Naive thymus-derived CD8-positive, alpha-beta T cell (primary cell): ENCODE results near the gene TSNAXIP1. TPM values are rescaled to one million over a fixed set of nuclear protein-coding genes. Genes with fewer than 3 reads are reported as not detected.

ENCODE experiments used
- ATAC-seq, 2 donors: fragments of 150-1000 bp; cut with Tn5 transposase in 1 of 2; sonication (Bioruptor Pico), chemical (Tn5 transposase) in 1 of 2; 1 replicate in 1 of 2; 2 replicates in 1 of 2; pipeline ENCODE4 v1.10.0; 2021; ENCODE audit warnings: mild to moderate bottlenecking in 2 of 2, moderate library complexity in 2 of 2
- POLR2A ChIA-PET: fragments of 350-600 bp; sonication (Branson Sonifier 250); formaldehyde crosslinking; loops from one replicate; lab custom pipeline; 2021; ENCODE audit warnings: antibody characterized with exemption; lab: Charles Lee
- DNase-seq, 10 donors: peaks; one replicate each; pipeline versions ENCODE4 v3.0.0 to v3.0.0-alpha.2; 2020 to 2022
- H3K27ac Mint-ChIP-seq, 10 donors: one replicate each; pipeline ENCODE4 v1.8.0; 2020 to 2022; ENCODE audit warnings: mild to moderate bottlenecking in 10 of 10, mixed read lengths in 10 of 10, moderate library complexity in 4 of 10, inconsistent platforms in 1 of 10
- H3K27me3 Mint-ChIP-seq, 5 donors: one replicate each; pipeline ENCODE4 v1.8.0; 2021 to 2022; ENCODE audit warnings: mixed read lengths in 5 of 5
- H3K36me3 Mint-ChIP-seq, 3 donors: one replicate each; pipeline ENCODE4 v1.8.0; 2020 to 2022; ENCODE audit warnings: mixed read lengths in 3 of 3, mild to moderate bottlenecking in 2 of 3, inconsistent platforms in 1 of 3
- H3K4me1 Mint-ChIP-seq, 4 donors: one replicate each; pipeline ENCODE4 v1.8.0; 2021 to 2022; ENCODE audit warnings: mixed read lengths in 4 of 4
- H3K4me3 Mint-ChIP-seq, 10 donors: one replicate each; pipeline ENCODE4 v1.8.0; 2020 to 2022; ENCODE audit warnings: mild to moderate bottlenecking in 10 of 10, mixed read lengths in 10 of 10, moderate library complexity in 6 of 10, inconsistent platforms in 1 of 10
- H3K9me3 Mint-ChIP-seq, 9 donors: one replicate each; pipeline ENCODE4 v1.8.0; 2020 to 2022; ENCODE audit warnings: mixed read lengths in 9 of 9, mild to moderate bottlenecking in 3 of 9, inconsistent platforms in 1 of 9, moderate library complexity in 1 of 9
- polyA plus RNA-seq, 3 donors: library from polyadenylated mRNA; unstranded; fragments of 300-500 nt; fragmentation: Illumina TruSeq; gene quantifications; one replicate each; pipeline ENCODE4 v1.2.3, GENCODE V29; 2021
- total RNA-seq, 8 experiments: library from RNA in 2 of 8; stranded (reverse) in 2 of 8; gene quantifications; one replicate each; pipeline ENCODE4 v1.2.3 and lab custom pipeline; 2021 to 2026

TSNAXIP1 gene
- total and polyA plus RNA-seq, 5 experiments from 2014 or later = 0.14 to 1.2 (median 1.0) TPM; not detected in 2

GRCh38 chr16:67770346-67770991 lies 36.2 kb upstream of the TSNAXIP1 start:
- POLR2A ChIA-PET = no interaction called here
- Mint-ChIP-seq H3K36me3 (peaks cover 3 to 54% (median 20%) of the 10 kb centered on the region in 3 donors), H3K9me3 (no peaks in the 10 kb centered on the region), H3K27ac (peak overlapping the region in 1 of 10 donors; percentile 29), H3K4me1 (peaks cover 0 to 24% (median 9%) of the 10 kb centered on the region in 4 donors), H3K27me3 (no peaks in the 10 kb centered on the region), H3K4me3 (no peak overlapping the region)
- ATAC-seq (no peak), DNase-seq (no peak)

- no peak overlapping the region for H3K27ac Mint-ChIP-seq
- POLR2A ChIA-PET = no interaction called here
- no peak for ATAC-seq
- peaks cover 0 to 28% (median 10%) of the 10 kb centered on the region in 4 donors for H3K4me1 Mint-ChIP-seq
- no peak overlapping the region for H3K4me3 Mint-ChIP-seq
- DNase-seq = no peak
- peaks cover 3 to 38% (median 15%) of the 10 kb centered on the region in 3 donors for H3K36me3 Mint-ChIP-seq
- no peaks in the 10 kb centered on the region for H3K9me3 Mint-ChIP-seq
- no peaks in the 10 kb centered on the region for H3K27me3 Mint-ChIP-seq
These were observed 33.6 kb upstream of the TSNAXIP1 start for GRCh38 chr16:67773099-67773498.

GRCh38 chr16:67773569-67774456 lies 32.9 kb upstream of the TSNAXIP1 start:
- POLR2A ChIA-PET = no interaction called here
- peaks cover 3 to 38% (median 15%) of the 10 kb centered on the region in 3 donors for H3K36me3 Mint-ChIP-seq
- H3K9me3 Mint-ChIP-seq = no peaks in the 10 kb centered on the region
- H3K4me3 Mint-ChIP-seq = no peak overlapping the region
- DNase-seq (peak in 1 of 10 donors; percentile 23), ATAC-seq (no peak)
- no peak overlapping the region for H3K27ac Mint-ChIP-seq
- H3K4me1 Mint-ChIP-seq = peaks cover 0 to 31% (median 10%) of the 10 kb centered on the region in 4 donors
- H3K27me3 Mint-ChIP-seq = no peaks in the 10 kb centered on the region

- H3K27me3 Mint-ChIP-seq = no peaks in the 10 kb centered on the region
These were observed 32.2 kb upstream of the TSNAXIP1 start for GRCh38 chr16:67774457-67774853.

GRCh38 chr16:67775273-67775672 lies 31.4 kb upstream of the TSNAXIP1 start:
- POLR2A ChIA-PET = interaction anchor here (0.7 kb wide), 1 partner anchor 295 kb away, joined by 3 read pairs; no protein-coding TSS in a partner anchor

More at GRCh38 chr16:67774457-67774853, 32.2 kb upstream of the TSNAXIP1 start:
- H3K27ac Mint-ChIP-seq = peak overlapping the region in 1 of 10 donors; percentile 88
- H3K9me3 Mint-ChIP-seq = no peaks in the 10 kb centered on the region
- DNase-seq (no peak), ATAC-seq (no peak)
- H3K4me1 Mint-ChIP-seq = peaks cover 2 to 36% (median 12%) of the 10 kb centered on the region in 4 donors
- peaks cover 3 to 32% (median 15%) of the 10 kb centered on the region in 3 donors for H3K36me3 Mint-ChIP-seq
- POLR2A ChIA-PET = no interaction called here
- no peak overlapping the region for H3K4me3 Mint-ChIP-seq

GRCh38 chr16:67779256-67780014 lies 27.3 kb upstream of the TSNAXIP1 start:
- Mint-ChIP-seq H3K9me3 (no peaks in the 10 kb centered on the region), H3K4me3 (peak overlapping the region in 1 of 10 donors; percentile 34), H3K4me1 (peaks cover 25 to 48% (median 33%) of the 10 kb centered on the region in 4 donors), H3K27me3 (no peaks in the 10 kb centered on the region), H3K36me3 (peaks cover 0 to 15% (median 5%) of the 10 kb centered on the region in 3 donors), H3K27ac (peak overlapping the region in 7 of 10 donors; percentile 23 to 93 (median 61))
- DNase-seq (peak in 1 of 10 donors; percentile 27), ATAC-seq (no peak)
- POLR2A ChIA-PET = interaction anchor here (0.6 kb wide), 1 partner anchor 203 kb away, joined by 3 read pairs; no protein-coding TSS in a partner anchor

More at GRCh38 chr16:67775273-67775672, 31.4 kb upstream of the TSNAXIP1 start:
- H3K36me3 Mint-ChIP-seq = peaks cover 3 to 28% (median 10%) of the 10 kb centered on the region in 3 donors
- no peaks in the 10 kb centered on the region for H3K9me3 Mint-ChIP-seq
- no peak overlapping the region for H3K4me3 Mint-ChIP-seq
- peak in 1 of 10 donors; percentile 4 for DNase-seq
- H3K27ac Mint-ChIP-seq = no peak overlapping the region
- no peaks in the 10 kb centered on the region for H3K27me3 Mint-ChIP-seq
- H3K4me1 Mint-ChIP-seq = peaks cover 10 to 41% (median 18%) of the 10 kb centered on the region in 4 donors
- no peak for ATAC-seq

GRCh38 chr16:67780847-67781564 lies 25.7 kb upstream of the TSNAXIP1 start:
- peak; percentile 26 to 49 for ATAC-seq
- peaks cover 21 to 45% (median 32%) of the 10 kb centered on the region in 4 donors for H3K4me1 Mint-ChIP-seq
- POLR2A ChIA-PET = interaction anchor here (0.6 kb wide), 1 partner anchor 60 kb away, joined by 4 read pairs; no protein-coding TSS in a partner anchor
- H3K27me3 Mint-ChIP-seq = no peaks in the 10 kb centered on the region
- H3K27ac Mint-ChIP-seq = peak overlapping the region; percentile 78 to 95 (median 89)
- peaks cover 0 to 25% (median 5%) of the 10 kb centered on the region in 3 donors for H3K36me3 Mint-ChIP-seq
- peak in 1 of 10 donors; percentile 18 for DNase-seq
- peak overlapping the region in 7 of 10 donors; percentile 3 to 81 (median 51) for H3K4me3 Mint-ChIP-seq
- H3K9me3 Mint-ChIP-seq = no peaks in the 10 kb centered on the region

- Mint-ChIP-seq H3K27me3 (no peaks in the 10 kb centered on the region), H3K4me1 (peaks cover 21 to 48% (median 34%) of the 10 kb centered on the region in 4 donors), H3K9me3 (no peaks in the 10 kb centered on the region), H3K4me3 (peak overlapping the region in 7 of 10 donors; percentile 3 to 81 (median 51)), H3K36me3 (peaks cover 0 to 28% (median 5%) of the 10 kb centered on the region in 3 donors), H3K27ac (peak overlapping the region; percentile 78 to 95 (median 89))
- POLR2A ChIA-PET = interaction anchor here (0.6 kb wide), 3 partner anchors 16 to 60 kb away, joined by 3 to 4 read pairs (median 3); partner anchors contain the start of genes RANBP10 and TSNAXIP1
- ATAC-seq (peak; percentile 84 to 93), DNase-seq (peak in 4 of 10 donors; percentile 22 to 61 (median 44))
These were observed 25.1 kb upstream of the TSNAXIP1 start for GRCh38 chr16:67781565-67781921.

- Mint-ChIP-seq H3K9me3 (no peaks in the 10 kb centered on the region), H3K27ac (peak overlapping the region in 9 of 10 donors; percentile 24 to 87 (median 59)), H3K4me1 (peaks cover 21 to 43% (median 37%) of the 10 kb centered on the region in 4 donors), H3K36me3 (peaks cover 0 to 28% (median 5%) of the 10 kb centered on the region in 3 donors), H3K4me3 (no peak overlapping the region), H3K27me3 (no peaks in the 10 kb centered on the region)
- POLR2A ChIA-PET = no interaction called here
- ATAC-seq (no peak), DNase-seq (peak in 1 of 10 donors; percentile 4)
These were observed 23.9 kb upstream of the TSNAXIP1 start for GRCh38 chr16:67782567-67783352.

GRCh38 chr16:67783353-67783725 lies 23.4 kb upstream of the TSNAXIP1 start:
- Mint-ChIP-seq H3K4me3 (no peak overlapping the region), H3K4me1 (peaks cover 21 to 43% (median 37%) of the 10 kb centered on the region in 4 donors), H3K9me3 (no peaks in the 10 kb centered on the region), H3K36me3 (peaks cover 0 to 28% (median 5%) of the 10 kb centered on the region in 3 donors), H3K27ac (peak overlapping the region in 9 of 10 donors; percentile 24 to 87 (median 59)), H3K27me3 (no peaks in the 10 kb centered on the region)
- POLR2A ChIA-PET = no interaction called here
- ATAC-seq (no peak), DNase-seq (no peak)

GRCh38 chr16:67786491-67786890 lies 20.2 kb upstream of the TSNAXIP1 start:
- H3K27ac Mint-ChIP-seq = peak overlapping the region in 5 of 10 donors; percentile 25 to 76 (median 64)

More at GRCh38 chr16:67786491-67786890, 20.2 kb upstream of the TSNAXIP1 start:
- no peak overlapping the region for H3K4me3 Mint-ChIP-seq
- DNase-seq = no peak
- POLR2A ChIA-PET = no interaction called here
- no peak for ATAC-seq
- H3K36me3 Mint-ChIP-seq = peaks cover 0 to 26% (median 5%) of the 10 kb centered on the region in 3 donors
- H3K9me3 Mint-ChIP-seq = no peaks in the 10 kb centered on the region
- peaks cover 10 to 28% (median 19%) of the 10 kb centered on the region in 4 donors for H3K4me1 Mint-ChIP-seq
- no peaks in the 10 kb centered on the region for H3K27me3 Mint-ChIP-seq
